ENCODE data around the gene GPR101. TPM values are rescaled to one million over a fixed set of nuclear protein-coding genes. Genes with fewer than 3 reads are reported as not detected.

GPR101 gene
- total and polyA plus RNA-seq, 2 donors (not counting 1 experiment from before 2014, with no cell fraction given), result 0.07 TPM; not detected in 1

- CTCF ChIA-PET, result no interaction called here
Measured at GRCh38 chrX:136999024-136999423, 34.8 kb downstream of the GPR101 start.

More at GRCh38 chrX:136999024-136999423, 34.8 kb downstream of the GPR101 start:
- no peaks in the 10 kb centered on the region for H4K20me1 ChIP-seq (ENCODE audit: control insufficient read depth, insufficient read depth, low read length, poor library complexity, severe bottlenecking)
- no peaks in the 10 kb centered on the region for H3K4me1 Mint-ChIP-seq
- TF ChIP-seq, protein P1, sequence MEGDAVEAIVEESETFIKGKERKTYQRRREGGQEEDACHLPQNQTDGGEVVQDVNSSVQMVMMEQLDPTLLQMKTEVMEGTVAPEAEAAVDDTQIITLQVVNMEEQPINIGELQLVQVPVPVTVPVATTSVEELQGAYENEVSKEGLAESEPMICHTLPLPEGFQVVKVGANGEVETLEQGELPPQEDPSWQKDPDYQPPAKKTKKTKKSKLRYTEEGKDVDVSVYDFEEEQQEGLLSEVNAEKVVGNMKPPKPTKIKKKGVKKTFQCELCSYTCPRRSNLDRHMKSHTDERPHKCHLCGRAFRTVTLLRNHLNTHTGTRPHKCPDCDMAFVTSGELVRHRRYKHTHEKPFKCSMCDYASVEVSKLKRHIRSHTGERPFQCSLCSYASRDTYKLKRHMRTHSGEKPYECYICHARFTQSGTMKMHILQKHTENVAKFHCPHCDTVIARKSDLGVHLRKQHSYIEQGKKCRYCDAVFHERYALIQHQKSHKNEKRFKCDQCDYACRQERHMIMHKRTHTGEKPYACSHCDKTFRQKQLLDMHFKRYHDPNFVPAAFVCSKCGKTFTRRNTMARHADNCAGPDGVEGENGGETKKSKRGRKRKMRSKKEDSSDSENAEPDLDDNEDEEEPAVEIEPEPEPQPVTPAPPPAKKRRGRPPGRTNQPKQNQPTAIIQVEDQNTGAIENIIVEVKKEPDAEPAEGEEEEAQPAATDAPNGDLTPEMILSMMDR (IDR thresholded peaks at IDR 0.05), result no peak
- no peak for TF ChIP-seq EZH2 (IDR thresholded peaks at IDR 0.05; ENCODE audit: borderline replicate concordance, insufficient read depth, low read depth, low read length, poor library complexity, severe bottlenecking)
- no peaks in the 10 kb centered on the region for H3K27me3 ChIP-seq (replicated peaks in 1 of 4; ENCODE audit: control extremely low read depth in 1 of 4, control insufficient read depth in 3 of 4, insufficient read depth in 4 of 4, low read length in 3 of 4)
- H3K4me3 ChIP-seq (ENCODE audit: control extremely low read depth in 1 of 5, extremely low read depth in 1 of 5, insufficient read depth in 1 of 5, low read depth in 2 of 5, low read length in 4 of 5), result no peak overlapping the region
- DNase-seq (no peak), ATAC-seq (ENCODE audit: low read depth) (no peak)
- H3K27me3 Mint-ChIP-seq, result no peaks in the 10 kb centered on the region
- H3K27ac Mint-ChIP-seq, result no peak overlapping the region
- no peaks in the 10 kb centered on the region for H3K79me2 ChIP-seq (ENCODE audit: control insufficient read depth, insufficient read depth, low read length)
- H3K36me3 ChIP-seq (replicated peaks in 1 of 2; ENCODE audit: control extremely low read depth in 1 of 2, control insufficient read depth in 1 of 2, extremely low read depth in 1 of 2, insufficient read depth in 2 of 2, low read length in 1 of 2), result no peaks in the 10 kb centered on the region
- no peaks in the 10 kb centered on the region for H3K9me3 ChIP-seq (ENCODE audit: control extremely low read depth in 1 of 3, control insufficient read depth in 2 of 3, insufficient read depth in 1 of 3, low read length in 2 of 3)
- H3K4me1 ChIP-seq (ENCODE audit: control insufficient read depth in 2 of 2, insufficient read depth in 2 of 2, low read length in 2 of 2), result no peaks in the 10 kb centered on the region
- H2AFZ ChIP-seq (ENCODE audit: insufficient read depth, low read depth, low read length, poor library complexity, severe bottlenecking), result no peak overlapping the region
- no peak overlapping the region for H3K9ac ChIP-seq (ENCODE audit: low read length)
- no peaks in the 10 kb centered on the region for H3K9me3 Mint-ChIP-seq (ENCODE audit: insufficient read depth)
- no peak overlapping the region for H3K27ac ChIP-seq (ENCODE audit: low read length in 2 of 2)
- H3K4me3 Mint-ChIP-seq, result no peak overlapping the region
- intact Hi-C loops (cut with micrococcal nuclease), result no loop called here
- H3K4me2 ChIP-seq (replicated peaks; ENCODE audit: low read depth, low read length, poor library complexity, severe bottlenecking), result no peak overlapping the region
- POLR2A ChIA-PET, result no interaction called here
- no CpG with 5 or more reads among the region's 3 CpGs for WGBS (ENCODE audit: insufficient coverage)

Other genes starting within 250 kb of the GPR101 start
- 231 and 239 TPM in 2 replicates for gene RBMX, start 153.3 kb downstream of the GPR101 start, total RNA-seq
- gene RBMX, start 153.3 kb downstream of the GPR101 start, polyA plus RNA-seq, result 164 and 262 TPM in 2 replicates